HL-60/S4 treated with phorbol 12-myristate 13-acetate at 8.2 ng/mL for 4 days and 3 days (cell line): ENCODE data around the gene SBNO2.

ENCODE experiments used
- in situ Hi-C: fragments of 300-500 bp; cut with MboI; formaldehyde crosslinking; loops from 2 replicates; pipeline ENCODE4 v1.15.0; 2022; ENCODE audit warnings: low sequenced_read_pairs

SBNO2 gene

DNA sequence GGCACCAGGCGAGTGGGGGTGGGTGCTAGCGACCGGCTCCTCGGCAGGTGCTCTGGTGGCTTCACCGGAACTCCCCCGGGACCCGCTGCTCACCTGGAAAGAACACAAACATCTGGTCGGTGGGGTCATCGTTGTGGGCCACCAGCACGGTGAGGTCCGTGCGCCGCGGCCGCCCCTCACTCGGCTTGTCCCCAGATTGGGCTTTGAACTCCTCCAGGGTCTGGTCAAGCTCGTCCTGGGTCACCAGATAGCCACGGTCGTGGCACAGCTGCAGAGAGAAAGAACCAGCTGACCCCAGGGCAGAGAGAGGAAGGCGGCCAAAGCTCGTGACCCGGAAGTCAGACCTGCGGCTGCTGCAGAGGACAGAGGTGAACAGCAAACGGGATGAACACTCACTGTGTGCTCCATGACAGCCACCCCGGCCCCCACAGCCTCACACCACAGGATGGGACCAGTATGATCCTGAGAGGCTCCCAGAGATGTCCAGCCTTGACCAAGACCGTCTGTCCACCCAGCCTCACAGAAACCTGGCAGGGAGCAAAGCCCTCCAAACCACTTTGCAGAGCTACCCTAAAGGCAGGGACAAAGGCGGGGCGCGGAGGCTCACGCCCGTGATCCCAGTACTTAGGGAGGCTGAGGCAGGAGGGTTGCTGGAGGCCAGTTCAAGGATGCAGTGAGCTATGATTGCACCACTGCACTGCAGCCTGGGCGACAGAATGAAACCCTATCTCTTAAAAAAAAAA lies 80.1 kb downstream of the SBNO2 start:
- in situ Hi-C loops = no loop called here

DNA sequence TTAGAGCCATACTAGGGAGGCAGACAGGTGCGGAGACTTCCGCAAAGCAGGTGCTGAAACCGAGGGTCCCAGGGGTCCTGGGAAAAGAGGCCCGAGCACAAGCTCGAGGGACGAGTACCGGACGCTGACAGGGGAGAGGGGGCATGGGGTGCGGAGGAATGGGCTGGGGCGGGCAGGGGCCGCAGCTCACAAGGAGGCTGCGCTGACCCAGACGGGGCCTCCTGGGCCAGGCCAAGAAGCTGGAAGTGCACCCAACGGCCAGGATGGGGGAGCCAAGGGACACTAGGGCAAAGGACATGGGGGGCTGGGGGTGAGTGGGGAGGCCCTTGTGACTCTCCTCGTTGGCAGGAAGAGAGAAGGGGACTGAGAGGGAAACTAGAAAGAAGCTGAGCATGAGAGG lies 80.7 kb downstream of the SBNO2 start:
- in situ Hi-C loops = no loop called here

DNA sequence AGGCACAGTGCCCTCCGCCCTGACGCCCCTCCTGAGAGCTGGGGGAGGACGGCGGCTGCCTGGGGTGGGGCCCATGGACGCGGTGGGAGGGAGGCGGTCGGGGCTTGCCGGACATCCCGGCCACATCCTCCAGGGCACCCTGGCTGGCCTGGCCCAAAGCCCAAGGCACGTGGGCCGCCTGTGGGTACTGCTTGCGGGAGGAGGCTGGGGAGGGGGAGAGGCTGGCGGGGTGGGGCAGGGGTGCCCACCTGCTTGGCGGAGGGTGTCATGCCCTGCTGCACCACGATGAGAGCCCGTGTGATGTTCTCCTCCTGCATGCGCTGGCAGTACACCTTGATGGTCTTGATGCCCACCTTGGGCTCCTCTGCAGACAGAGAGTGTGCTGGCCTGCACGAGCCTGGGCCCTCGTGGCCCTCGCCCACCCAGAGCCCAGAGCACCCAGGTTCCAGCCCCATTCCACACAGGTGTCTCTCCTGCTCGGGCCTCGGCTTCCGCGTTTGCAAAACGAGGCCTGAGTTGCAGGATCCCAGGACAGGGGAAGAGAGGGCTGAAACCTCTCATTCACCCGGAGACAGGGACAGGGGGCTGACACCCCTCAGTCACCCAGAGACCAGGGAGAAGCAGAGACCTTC lies 82.4 kb downstream of the SBNO2 start:
- in situ Hi-C loops = no loop called here

DNA sequence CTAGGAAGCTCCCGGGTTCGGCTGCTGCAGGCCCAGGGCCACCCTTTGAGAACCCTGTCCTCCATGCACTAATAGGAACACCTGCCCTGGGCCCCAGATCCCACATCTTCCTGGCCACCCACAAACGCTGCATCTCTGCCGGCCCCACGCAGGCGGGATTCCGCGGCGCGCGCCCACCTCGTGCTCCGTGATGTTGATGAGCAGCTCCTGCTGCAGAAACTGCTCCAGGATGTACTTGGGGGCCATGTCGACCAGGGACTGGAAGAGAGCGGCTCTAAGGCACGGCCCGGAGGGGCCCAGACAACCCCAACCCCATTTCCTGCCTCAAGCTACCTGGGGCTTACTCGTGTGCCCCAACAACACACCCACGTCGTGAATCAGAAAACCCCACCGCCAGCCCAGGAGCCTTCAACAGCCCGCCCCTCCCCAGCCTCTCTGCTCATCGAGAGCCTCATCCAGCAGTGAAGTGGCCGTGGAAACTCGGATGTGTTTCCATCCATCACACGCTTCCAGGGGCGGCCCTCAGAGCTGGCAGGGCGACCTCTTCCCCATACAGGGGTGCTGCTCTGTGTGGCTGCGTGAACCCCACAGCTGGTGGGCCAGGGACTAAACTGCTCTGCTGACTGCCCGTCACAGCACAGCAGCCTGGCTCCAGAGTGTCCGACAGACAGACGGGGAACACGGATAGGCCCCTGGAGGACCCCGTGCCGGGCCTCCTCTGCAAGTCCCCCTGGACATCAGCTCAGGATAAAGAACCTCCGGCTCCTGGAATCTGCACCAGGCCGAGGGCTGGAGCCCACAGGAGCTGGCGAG lies 83.1 kb downstream of the SBNO2 start:
- in situ Hi-C loops = no loop called here

- in situ Hi-C loops = no loop called here
These were observed 84.2 kb downstream of the SBNO2 start for GRCh38 chr19:1089891-1090290.

DNA sequence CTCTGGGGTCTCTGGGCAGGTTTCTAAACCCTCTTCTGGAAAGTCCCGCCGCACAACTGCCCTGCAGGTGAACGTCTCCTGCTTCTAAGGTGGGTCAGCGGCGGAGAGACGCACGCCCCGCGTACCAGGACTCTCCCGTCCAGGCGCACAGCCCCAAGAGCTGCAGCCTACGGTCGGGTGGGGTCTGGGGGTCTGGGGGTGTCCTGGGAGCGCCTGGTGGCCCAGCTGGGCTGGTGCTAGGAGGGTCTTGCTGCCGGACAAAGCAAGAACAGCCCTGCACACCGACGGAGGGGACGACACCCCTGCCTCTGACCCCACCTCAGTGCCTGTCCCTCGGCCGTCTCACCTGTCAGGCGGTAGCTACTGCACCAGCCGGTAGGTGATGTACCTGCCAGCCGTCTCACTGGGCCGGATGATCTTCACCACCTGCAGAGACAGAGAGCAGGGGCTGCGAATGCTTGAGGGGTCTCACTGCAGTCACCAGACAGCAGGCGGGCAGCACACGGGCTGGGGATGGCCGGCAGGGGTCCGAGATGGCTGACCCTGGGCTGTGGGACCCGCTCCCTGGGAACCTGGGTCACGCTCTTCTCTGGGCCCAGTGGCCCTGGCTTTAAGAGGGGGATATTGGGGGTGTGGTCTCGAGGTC lies 84.8 kb downstream of the SBNO2 start:
- in situ Hi-C loops = no loop called here

DNA sequence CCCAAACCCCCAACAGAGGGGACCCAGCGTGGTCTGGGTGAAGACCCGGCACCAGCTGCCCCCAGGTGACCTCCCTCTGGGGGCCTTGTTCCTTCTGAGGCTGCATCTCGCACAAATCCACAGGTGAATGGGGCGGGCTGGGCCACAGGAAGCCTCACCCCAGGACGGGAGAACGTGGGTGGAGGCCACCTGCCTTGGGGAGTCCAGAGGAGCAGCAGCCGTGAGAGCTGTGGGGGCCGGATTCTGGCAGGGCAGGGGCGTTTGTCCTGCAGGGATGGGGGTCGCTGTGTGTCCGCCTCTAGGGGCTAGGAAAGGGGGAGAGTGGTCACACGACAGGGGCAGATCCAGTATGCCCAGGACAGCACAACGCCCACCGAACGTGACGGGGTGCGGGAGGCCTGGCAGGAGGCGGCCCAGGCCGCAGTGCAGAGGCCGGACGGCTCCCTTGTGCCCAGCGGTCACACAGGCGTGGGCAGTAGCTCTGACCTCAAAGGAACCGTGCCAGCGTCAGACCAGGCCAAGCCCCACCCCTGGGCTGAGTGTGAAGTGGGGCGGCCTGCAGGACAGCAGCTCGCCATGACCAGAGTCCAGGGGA lies 85.6 kb downstream of the SBNO2 start:
- in situ Hi-C loops = no loop called here

DNA sequence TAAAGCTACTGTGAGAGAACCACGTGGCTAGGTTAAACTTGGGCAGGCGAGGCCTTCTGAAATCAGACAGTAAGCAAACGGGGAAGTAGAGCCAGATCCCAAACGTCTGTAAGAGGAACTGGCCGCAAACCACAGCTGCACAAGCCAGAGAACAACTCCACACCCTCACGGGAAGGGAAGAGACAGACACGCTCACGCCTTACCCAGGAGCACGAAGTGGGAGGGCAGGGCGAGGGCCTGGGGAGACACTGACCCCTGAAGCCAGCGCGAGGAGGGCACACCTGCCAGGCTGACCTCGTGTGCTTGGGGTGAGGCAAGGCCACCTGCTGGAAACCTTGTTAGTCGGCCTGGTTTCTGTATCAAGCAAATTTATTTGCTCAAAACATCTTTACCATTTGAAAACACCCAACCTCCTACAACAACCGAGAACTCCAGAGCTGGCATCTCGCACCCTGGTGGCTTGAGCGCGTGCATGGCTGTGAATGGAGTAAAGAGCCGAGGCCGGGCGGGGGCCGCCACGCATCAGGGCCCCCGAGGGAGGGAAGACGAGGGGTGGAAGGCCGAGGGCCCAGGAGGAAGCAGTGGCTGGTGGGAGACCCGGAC lies 86.2 kb downstream of the SBNO2 start:
- in situ Hi-C loops = no loop called here

DNA sequence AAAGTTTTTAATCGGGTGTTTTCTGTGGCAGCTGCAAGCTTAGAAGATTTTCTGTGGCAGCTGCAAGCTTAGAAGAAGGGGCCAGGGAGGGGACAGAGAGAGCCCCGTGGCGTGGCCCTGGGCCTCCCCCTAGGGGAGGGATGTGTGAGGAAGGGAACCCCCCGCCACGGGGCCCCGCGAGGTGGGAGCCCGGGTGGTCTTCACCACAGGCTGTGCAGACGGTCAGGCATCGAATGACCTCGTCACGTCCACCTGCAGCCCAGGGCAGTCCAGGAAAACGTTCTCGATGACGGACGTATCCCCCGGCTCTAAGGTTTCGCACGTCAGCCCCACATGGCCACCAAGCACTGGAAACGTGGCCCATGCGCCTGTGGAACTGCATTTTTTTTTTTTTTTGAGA lies 87.5 kb downstream of the SBNO2 start:
- in situ Hi-C loops = no loop called here

GRCh38 chr19:1085676-1086442 lies 88.2 kb downstream of the SBNO2 start:
- in situ Hi-C loops = no loop called here

DNA sequence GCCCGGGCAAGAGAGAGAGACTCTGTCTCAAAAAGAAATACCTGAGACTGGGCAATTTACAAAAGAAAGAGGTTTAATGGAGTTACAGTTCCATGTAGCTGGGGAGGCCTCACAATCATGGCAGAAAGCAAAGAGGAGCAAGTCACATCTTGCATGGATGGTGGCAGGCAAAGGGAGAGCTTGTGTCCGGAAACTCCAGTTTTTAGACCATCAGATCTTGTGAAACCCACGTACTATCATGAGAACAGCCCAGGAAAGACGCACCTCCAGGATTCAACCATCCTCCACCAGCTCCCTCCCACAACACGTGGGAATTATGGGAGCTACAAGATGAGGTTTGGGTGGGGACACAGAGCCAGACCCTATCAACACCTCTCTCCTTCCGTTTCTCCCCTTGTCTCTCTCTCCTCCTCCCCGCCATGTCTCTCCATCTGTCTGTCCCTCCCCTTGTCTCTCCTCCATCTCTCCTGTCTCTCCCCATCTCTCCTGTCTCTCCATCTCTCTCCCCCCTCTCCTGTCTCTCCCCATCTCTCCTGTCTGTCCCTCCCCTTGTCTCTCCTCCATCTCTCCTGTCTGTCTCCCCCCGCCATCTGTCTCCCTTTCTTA lies 88.9 kb downstream of the SBNO2 start:
- in situ Hi-C loops = no loop called here

DNA sequence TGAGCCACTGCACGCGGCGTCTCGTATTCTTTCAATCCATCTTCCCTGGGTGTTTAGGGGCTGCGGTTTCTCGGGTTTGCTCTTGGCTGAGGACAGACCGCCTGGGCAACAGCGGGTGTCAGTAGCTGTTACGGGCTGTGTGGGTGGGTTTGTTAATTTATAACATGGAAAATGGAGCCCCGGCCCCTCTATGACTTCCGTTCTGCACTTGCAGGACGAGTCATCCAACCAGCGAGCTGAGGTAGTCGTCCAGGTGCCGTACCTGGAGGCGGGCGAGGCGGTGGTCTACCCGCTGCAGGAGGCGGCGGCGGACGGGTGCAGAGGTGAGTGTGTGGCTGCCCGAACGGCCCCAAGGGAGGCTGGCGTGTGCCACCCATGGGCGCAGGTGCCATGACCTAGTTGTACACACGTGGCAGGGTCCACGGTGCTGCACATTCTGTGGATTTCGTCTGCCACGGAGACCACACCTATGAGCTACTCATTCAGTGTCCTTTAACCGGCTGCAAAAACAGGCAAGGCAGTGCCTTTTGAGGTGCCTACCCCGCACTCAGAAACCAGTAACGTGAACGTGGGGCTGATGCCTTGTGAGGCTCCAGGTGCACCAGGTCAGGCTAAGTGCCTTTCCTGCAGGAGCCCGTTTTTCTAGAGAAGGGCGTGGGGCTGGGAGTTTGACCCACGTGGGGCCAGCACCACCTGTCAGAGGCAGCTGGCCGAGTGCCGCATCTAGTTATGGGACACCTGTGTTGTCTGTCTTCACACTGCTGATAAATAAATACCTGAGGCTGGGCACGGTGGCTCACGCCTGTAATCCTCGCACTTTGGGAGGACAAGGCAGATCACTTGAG lies 89.8 kb downstream of the SBNO2 start:
- in situ Hi-C loops = no loop called here

GRCh38 chr19:1082928-1083816 lies 90.9 kb downstream of the SBNO2 start:
- in situ Hi-C loops = no loop called here

DNA sequence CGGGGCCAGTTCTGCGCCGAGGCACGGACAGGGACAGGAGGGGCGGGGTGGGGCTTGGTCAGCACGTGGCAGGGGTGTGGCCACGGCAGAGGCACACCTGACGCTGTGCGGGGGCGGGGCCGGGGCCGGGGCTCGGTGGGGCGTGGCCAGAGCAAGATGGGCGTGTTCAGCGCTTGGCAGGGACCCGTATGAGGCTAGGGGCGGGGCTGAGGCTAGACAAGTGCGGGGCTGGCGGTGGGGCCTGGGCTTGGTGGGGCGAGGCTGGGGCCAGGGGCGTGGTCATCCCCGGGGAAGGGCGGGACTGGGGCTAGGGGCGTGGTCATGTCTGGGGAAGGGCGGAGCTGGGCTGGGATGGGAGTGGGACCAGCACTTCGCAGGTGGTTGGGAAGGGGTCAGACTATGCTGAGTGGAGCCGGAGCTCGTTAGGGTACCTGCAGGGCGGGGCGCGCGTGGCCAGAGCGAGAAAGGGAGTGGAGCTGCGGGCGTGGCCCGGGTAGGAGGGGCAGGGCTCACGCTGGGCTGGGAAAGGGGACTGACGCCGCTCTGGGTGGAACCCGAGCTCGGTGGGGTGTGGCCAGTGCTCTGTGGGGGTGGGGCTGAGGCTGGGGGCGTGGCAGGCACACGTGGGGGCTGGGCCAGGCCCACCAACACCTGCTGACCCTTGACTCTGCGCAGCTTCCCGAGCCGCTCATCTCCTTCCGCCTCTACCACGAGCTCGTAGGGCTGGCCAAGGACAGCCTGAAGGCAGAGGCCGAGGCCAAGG lies 91.7 kb downstream of the SBNO2 start:
- in situ Hi-C loops = no loop called here

GRCh38 chr19:1081301-1082164 lies 92.5 kb downstream of the SBNO2 start:
- in situ Hi-C loops = no loop called here
